Stimulated activated CD8-positive, alpha-beta memory T cell treated with anti-CD3 and anti-CD28 coated beads, Interleukin-4, amount 100 ng/mL, for 4 hours (primary cell): ENCODE results near the gene SLC9A7.

Experiments used
- DNase-seq, 2 donors: peaks; one replicate each; pipeline ENCODE4 v3.0.0-alpha.2; 2020; ENCODE audit warnings: low read depth in 2 of 2, low spot score in 1 of 2

Gene SLC9A7

DNA sequence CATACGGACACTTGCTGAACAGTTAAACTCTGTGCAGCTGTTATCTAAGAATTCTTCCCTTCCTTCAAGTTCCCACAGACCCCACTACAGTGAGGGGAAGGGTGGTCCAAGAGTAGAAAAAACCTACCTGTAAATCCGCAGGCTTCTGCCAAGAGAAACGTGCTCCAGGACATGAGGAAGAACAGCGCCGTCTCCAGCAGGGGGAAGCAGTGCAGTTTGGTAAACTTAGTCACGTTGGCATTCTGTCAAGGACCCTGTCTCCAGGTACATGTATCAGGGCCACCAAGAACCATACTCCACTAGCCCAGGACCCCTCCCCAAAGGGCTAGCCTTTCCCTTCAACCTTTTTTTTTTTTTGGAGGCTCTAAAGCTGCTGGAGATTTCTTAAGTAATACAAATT is 105.4 kb downstream of the SLC9A7 start:
- no peak for DNase-seq

DNA sequence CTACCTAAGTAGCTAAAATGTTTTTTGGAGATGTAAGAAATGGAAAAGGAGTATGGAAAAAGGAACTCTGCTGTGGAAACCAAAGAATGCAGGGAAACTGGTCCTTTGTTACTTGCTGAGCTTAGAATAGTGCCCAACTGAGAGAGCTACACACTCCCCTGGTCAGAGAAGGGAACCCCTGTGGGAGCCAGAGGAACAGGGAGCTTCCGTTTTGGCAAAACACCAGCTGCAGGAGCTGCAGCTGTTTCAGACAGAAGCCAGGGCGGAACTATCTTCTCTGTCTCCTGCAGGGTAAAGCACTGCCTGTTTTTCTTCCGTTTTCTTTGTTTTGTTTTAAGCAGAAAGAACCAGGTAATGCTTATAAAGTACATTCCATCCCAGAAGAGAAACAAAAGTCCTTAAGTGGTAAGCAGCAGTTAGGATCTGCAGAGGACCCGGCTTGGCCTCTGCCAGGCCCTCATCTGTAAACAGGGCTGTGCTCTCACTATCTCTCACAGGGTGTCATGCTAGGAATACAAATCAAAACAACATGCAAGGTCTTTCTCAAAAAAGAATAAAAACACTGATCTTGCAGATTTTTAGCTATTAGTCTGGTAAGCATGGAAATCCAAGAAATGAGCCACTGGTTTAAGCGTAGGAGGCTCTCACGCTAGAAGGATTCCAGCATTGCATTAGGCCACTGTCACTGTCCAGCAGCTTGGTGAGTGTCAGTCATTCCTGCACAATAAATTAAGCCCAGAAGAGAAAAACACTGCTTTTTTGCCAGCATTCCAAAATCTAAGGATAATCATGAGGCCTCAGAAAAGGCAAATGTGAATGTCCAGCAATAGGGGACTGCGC is 109.3 kb downstream of the SLC9A7 start:
- DNase-seq, result no peak

DNA sequence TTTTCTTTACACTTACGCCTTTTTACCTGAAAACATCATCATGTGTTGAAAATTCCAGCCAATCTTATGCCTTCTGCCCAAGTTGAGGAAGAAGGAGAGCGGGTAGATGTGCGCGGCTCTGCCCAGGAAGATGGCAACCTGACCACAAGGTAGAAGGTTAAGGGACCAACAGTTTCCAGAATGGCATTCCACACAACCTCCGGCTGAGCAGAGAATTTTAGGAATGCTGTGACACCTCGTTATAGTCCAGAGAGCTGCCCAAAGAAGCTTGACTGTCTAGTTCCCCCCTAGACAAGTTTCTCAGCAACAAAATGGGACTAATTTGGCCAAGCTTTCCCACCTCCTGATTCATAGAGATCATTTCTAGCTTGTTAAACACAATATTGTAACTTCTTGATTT is 110.3 kb downstream of the SLC9A7 start:
- DNase-seq, result no peak

DNA sequence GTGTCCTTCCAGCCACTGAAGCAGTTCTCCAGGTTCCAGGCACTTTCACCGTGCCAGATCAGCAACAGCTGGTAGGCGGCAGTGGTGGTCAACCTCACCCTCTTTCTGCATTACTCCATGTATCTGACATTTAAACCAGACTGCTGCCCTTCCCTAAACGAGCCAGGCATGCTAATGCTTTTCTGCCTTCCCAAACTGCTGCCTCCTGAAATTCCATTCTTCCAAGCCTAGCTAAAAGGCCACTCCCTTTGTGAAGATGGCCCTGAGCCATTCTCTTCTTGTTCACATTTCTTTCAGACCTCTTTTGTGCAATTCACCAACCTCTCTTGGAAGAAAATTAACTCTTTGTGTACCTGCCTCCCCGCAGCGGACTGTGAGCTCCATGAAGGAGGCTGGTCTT is 111.7 kb downstream of the SLC9A7 start:
- DNase-seq, result no peak

DNA sequence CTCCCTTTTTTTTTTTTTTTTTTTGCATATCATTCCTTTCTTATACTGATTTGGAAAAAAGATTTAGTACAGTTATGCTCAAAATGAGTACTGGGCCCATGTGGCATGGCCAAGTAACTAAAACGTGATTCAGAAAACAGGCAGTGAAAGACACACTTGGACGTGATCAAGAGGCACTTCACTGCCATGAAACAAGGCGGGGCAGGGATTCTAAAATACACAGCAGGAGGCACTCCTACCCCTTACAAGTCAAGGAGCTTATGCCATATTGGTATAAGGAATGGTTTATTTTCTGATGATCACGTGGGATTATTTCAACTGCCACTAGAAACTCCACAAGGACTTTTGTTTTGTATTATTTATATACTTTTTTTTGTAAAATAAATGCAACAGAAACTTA is 113.3 kb downstream of the SLC9A7 start:
- no peak for DNase-seq

DNA sequence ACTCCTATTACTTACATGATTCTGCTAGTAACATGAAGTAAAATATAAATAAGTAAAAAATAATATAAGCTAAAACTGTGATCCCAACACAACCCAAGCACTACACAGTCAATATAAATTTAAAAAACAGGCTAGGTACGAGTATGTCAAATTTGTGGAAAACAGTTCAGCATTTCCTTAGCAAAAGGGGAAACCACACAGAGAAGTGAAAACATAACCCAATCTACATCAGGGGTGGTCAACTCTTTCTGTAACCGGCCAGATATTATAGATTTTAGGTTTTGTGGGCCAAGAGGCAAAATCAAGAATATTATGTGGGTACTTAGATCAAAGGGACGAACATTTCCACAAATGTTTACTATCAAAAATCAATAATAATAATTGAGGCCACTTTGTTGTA is 115.3 kb downstream of the SLC9A7 start:
- DNase-seq, result no peak

DNA sequence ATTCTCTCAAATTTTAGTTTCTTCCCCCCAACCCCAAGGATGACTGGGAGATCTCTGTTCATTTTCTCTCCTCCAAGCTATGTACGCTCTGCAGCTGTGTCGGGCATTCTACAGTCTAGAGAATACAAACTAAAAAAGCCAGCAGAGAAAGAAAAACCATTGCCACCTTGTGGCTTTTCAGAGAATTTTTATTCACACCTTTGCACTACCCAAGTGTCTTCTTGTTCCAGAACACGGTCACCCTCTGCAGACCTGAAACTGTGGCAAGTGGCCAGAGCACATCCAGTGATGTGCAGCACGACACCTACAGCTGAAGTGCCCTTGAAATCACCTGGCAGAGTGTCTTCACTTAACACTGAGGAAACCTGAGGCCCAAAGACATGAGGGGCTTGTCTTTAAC is 116.8 kb downstream of the SLC9A7 start:
- DNase-seq, result no peak

DNA sequence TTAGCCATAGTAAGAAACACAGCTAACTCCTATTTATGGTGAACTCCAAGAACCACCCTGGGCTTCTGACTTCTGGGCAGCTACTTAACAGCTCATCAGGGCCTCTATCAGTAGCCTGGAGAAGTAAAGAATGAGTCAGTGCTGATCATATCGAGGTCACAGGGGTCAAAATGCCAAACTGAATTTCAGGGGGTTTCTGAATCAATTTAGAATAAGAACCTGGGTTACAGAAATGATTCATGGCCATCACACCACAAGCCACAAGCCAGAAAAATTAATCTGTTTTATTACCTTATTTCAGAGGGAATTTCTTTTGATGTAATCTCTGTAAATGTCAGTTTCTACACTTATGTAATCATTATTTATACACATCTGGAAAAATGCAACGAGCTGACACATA is 121.0 kb downstream of the SLC9A7 start:
- no peak for DNase-seq

DNA sequence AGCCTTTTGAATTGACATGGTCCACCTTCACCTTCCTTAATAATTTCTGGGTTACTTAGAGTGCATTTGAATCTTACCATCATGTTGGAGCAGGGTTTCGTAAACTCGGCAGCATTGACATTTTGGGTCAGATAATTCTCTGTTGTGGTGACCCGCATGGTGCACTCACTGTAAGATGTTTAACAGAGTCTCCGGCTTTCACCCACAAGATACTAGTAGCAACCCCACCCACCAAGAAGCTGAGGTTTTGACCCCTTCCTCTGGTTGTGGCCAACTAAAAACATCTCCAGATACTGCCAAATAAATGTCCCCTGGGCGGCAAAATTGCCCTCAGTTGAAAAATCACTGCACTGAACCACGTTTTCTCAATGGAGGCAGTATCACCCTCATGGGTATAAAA is 122.7 kb downstream of the SLC9A7 start:
- no peak for DNase-seq

DNA sequence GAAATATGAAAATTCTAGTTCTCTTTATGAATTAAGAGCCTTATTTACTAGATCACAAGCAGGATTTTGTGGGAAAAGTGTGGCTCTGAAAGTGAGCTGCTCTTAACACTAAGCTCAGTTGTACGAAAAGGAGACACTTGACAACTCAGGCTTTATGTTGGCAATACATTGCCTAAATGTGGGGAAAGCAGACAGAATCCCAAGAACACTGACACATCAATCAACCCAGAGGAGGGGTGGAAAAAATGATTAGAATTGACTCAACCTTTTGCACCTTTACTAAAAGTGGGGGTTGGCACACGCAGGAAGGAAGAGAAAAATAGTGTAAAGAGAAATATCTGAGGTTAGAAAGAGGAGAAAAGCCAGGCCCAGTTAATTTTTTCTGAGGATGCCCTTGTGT is 123.7 kb downstream of the SLC9A7 start:
- DNase-seq, result no peak

DNA sequence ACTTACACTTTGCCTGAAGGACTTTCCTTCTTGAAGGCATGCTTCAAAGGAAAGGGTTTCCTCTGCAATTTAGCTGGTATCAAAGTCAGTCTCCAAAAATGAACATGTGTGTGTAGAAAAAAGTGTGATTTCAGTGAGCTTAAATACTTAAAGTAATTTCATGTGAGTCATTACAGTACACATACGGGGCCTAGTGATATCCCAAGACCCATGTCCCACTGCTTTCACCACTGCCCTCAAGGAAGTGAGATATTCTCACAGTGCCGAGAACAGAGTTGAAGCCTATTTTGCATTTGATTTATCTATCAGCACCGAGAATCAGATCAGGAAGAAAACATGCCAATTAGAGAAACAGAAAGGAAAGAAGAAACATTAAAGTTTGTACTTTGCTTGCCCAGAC is 124.3 kb downstream of the SLC9A7 start:
- DNase-seq, result no peak

DNA sequence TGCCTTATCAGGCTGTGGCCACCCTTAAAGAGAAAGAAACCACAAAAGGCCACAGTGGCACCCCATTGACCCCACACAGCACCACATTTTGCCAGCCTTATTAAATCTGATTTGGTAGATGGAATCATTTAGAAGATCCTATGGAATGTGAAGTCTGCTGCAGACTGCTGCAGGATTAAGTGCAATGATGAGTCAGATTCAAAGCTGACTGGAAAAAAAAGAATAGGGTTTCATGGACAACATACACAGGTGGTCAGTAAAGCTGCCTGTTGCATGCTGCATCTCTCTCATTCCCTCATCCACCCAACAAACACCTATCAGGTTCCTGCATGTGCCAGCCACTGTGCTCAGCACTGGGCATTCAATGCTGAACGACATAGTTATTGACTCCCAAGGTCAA is 128.8 kb downstream of the SLC9A7 start:
- DNase-seq, result no peak

DNA sequence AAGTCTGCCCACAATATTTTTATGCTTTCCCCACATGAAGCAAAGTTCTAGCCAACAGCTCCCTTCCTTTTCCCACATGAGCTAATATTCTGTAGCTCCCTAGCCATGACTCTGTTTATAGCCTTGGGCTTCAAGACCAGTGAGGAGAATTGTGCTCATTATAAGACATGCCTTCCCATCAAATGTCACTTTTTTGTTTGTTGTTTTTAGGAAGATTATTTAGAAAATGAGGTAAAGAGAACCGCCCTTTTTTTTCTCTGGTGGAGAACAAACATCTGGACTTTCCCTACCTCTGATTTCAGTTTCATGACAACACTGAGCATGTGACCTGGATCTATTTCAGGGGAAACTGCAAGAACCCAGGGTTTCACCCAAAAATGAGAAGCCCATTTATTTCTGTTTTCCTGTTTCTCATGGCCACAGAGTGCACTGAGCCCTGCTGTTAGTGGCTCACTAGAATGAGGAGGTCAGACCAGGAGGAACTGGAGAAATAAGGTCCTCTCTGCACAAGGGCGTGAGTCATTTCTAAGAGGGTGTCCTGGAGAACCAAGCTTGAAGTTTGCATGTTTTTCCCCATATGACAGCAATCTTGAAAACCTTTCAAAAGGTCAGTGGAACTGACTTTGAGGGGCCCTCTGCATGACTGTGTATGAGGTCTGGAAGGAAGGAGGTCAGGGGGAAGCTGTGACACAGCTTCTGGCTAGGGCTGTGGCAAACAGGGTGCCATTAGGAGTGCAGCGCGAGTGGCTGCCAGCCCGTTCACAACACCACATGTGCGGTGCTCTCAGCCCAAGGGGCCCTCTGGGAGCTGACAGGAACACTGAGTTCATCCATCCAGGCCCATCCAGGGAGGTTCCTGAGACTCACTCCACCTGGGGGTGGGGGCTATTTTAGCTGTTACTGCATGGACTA is 130.2 kb downstream of the SLC9A7 start:
- no peak for DNase-seq

DNA sequence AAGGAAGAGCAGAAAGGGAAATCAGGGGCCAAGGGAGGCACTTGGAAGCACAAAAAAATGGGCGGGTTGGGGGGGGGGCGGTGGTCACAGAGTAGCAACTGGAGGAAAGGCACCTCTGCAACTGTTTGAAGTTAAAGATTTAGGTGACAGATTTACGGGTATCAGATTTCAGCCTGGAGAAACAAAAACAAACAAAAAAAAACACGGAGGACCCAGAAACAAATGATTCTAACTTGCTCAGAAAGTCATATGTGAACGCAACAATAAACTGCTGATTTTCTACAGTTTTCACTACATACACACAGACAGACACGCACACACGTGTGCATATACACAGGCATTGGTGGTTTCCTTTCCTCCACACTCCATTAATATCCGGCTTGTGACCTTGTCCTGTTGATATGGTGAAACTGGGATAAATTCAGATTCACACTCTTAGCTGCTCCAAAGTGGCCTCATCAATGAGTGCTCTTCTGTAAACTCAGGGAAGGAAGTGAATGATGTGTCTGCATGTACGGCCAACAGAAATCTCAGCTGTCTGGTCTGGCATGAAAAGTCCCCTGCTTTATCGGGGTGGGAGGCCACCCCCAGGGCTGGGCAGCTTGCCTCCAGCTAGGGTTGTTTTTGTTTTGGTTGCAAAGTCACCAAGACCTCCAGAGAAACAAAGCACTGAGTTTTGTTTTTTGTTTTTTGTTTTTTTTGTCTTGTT is 131.1 kb downstream of the SLC9A7 start:
- DNase-seq, result no peak

DNA sequence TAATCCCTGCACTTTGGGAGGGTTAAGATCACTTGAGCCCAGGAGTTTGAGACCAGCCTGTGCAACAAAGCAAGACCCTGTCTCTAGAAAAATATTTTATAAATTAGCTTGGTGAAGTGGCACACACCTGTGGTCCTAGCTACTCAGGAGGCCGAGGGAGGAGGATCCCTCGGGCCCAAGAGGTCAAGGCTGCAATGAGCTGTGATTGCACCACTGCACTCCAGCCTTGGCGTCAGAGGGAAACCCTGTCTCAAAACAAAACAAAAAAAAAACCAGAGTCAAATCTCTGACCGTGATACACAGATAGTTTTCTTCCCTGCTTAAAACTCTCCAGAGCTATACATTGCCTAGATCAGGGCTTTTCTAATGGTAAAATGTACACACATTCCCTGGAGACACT is 131.9 kb downstream of the SLC9A7 start:
- no peak for DNase-seq

DNA sequence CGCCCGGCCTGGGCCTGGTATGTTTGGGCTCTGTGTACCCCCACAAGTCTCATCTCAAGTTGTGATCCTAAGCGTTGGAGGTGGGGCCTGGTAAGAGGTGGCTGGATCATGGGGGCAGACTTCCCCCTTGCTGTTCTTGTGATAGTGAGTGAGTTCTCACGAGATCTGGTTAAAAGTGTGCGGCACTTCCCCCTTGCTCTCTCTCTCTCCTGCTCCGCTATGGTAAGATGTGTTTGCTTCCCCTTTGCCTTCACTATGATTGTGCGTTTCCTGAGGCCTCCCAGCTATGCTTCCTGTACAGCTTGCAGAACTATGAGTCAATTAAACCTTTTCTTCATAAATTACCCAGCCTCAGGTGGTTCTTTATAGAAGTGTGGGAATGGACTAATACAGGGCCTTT is 132.4 kb downstream of the SLC9A7 start:
- DNase-seq, result no peak

DNA sequence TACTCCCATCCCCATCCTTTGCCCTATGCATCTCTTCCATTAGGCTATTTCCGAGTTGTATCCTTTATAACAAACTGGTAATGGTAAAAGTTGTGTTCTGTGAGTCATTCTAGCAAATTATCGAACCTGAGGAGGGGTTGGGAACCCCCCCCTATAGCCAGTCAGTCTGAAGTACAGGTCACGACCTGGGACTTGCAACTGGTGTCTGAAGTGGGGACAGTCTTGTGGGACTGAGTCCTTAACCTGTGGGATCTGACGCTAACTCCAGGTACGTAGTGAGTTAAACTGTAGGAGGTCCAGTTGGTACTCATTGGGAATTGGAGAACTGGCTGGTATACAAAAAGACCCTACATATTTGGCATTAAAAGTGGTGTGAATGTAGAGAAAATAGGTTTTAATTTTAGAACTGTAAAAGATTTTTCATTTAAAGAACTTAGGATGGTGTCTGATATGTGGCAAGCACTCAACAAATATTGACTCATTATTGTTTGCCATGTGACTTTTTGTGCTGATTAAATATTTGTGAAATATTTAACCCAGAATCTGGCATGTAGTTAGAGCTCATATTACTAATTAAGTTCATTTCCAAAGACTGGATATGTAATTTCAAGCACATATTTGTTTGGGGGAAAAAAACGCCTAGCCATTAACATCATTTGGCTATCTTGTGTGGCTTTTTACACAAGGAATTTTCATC is 134.7 kb downstream of the SLC9A7 start:
- no peak for DNase-seq

DNA sequence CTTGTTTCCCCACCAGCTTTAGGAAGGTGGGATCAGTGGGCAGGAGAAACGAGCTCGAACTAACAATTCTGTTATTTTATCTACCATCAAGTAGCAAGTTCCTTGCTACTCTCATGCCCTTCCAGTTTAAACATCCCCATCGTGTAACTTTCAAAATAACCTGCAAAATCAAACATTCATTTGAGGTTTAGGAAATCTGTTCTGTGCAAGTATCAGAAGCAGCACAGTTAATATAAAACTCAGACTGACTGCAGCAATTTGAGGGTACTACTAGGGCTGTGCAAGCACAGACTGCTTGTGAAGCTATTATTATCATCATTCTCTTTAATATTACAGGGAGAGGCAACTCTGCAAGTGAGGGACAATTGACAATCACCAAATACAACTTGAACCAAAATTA is 137.3 kb downstream of the SLC9A7 start:
- DNase-seq, result no peak

DNA sequence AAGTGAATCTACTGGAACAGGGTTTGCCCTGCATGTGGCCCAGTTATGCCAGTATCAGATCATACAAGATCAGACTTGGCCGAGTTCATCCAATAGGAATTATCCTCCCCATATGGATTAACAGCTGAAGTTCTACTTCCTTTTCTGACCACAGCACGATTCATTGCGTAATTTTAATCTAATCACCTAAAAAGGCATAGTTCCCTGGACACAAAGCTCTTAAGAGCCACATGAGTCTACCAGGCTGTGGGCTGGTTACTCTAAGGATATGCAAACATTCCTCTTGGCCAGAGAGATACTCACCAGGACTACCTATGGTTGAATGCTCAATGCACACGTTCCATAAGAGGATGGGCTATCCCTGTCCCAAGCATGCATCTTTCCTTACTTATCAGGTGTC is 138.4 kb downstream of the SLC9A7 start:
- DNase-seq, result no peak

DNA sequence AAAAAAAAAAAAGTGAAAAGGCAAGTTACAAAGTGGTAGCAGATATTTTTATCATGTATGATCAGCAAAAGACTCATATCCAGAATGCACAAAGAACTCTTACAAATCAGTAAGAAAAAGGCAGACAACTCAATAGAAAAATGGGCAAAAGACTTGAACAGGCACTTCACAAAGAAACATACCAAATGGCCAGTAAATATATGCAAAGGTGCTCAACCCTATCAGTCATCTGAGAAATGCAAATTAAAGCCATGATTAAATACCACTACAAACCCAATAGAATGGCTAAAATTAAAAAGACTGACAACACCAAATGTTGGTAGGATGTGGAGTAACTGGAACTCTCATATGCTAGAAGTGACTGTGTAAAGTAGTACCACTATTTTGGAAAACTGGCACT is 140.0 kb downstream of the SLC9A7 start:
- no peak for DNase-seq

DNA sequence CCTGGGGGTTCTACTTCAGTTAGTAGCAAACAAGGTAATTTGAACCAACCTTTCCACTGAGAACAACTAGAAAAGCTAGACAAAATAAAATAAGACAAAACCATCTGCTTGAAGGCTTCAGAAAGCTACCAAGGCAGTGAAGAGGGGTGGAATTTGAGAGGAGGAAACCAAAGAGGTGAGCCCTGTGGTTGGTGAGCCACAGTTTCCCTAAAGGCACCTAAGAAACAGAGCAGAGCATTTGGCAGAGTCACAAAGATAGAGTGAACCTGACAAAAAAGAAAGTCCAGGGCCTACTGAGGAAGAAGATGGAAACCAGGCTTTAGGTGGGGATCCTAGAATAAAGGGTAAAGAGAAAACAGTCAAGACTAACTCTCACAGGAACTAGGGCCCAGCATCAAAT is 141.0 kb downstream of the SLC9A7 start:
- DNase-seq, result no peak
